ENCODE measurements around the gene MARF1.
A peak's percentile ranks its signal among the peaks of the same experiment; 100 is the strongest.
"Not testable (repeated sequence)": the region's sequence is repeated elsewhere in the genome, so short reads cannot be mapped to it uniquely, and the experiment has no call there.

MARF1 gene, protein sequence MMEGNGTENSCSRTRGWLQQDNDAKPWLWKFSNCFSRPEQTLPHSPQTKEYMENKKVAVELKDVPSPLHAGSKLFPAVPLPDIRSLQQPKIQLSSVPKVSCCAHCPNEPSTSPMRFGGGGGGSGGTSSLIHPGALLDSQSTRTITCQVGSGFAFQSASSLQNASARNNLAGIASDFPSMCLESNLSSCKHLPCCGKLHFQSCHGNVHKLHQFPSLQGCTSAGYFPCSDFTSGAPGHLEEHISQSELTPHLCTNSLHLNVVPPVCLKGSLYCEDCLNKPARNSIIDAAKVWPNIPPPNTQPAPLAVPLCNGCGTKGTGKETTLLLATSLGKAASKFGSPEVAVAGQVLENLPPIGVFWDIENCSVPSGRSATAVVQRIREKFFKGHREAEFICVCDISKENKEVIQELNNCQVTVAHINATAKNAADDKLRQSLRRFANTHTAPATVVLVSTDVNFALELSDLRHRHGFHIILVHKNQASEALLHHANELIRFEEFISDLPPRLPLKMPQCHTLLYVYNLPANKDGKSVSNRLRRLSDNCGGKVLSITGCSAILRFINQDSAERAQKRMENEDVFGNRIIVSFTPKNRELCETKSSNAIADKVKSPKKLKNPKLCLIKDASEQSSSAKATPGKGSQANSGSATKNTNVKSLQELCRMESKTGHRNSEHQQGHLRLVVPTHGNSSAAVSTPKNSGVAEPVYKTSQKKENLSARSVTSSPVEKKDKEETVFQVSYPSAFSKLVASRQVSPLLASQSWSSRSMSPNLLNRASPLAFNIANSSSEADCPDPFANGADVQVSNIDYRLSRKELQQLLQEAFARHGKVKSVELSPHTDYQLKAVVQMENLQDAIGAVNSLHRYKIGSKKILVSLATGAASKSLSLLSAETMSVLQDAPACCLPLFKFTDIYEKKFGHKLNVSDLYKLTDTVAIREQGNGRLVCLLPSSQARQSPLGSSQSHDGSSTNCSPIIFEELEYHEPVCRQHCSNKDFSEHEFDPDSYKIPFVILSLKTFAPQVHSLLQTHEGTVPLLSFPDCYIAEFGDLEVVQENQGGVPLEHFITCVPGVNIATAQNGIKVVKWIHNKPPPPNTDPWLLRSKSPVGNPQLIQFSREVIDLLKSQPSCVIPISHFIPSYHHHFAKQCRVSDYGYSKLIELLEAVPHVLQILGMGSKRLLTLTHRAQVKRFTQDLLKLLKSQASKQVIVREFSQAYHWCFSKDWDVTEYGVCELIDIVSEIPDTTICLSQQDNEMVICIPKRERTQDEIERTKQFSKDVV (N-terminal part only)

GRCh38 chr16:15643048-15643945 is at the start of gene MARF1:
MARF1 (minus strand) TSS chr16:15643154; CDS start chr16:15639233, 3,921 bp downstream.
- TF ChIP-seq, protein P1, sequence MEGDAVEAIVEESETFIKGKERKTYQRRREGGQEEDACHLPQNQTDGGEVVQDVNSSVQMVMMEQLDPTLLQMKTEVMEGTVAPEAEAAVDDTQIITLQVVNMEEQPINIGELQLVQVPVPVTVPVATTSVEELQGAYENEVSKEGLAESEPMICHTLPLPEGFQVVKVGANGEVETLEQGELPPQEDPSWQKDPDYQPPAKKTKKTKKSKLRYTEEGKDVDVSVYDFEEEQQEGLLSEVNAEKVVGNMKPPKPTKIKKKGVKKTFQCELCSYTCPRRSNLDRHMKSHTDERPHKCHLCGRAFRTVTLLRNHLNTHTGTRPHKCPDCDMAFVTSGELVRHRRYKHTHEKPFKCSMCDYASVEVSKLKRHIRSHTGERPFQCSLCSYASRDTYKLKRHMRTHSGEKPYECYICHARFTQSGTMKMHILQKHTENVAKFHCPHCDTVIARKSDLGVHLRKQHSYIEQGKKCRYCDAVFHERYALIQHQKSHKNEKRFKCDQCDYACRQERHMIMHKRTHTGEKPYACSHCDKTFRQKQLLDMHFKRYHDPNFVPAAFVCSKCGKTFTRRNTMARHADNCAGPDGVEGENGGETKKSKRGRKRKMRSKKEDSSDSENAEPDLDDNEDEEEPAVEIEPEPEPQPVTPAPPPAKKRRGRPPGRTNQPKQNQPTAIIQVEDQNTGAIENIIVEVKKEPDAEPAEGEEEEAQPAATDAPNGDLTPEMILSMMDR (IDR thresholded peaks at IDR 0.05; ENCODE audit: low read depth, low read length): peak; percentile 50
- peak; percentile 85 for DNase-seq (ENCODE audit: extremely low read depth, low read depth)

GRCh38 chr16:15692508-15692907 is 49.6 kb upstream of the MARF1 start:
- not testable (repeated sequence) for DNase-seq (ENCODE audit: extremely low read depth, low read depth)

- DNase-seq (ENCODE audit: extremely low read depth, low read depth): no peak
- TF ChIP-seq, protein P1 (IDR thresholded peaks at IDR 0.05; ENCODE audit: low read depth, low read length): no peak
Measured at GRCh38 chr16:15691046-15691445, 48.1 kb upstream of the MARF1 start.

- no peak for DNase-seq (ENCODE audit: extremely low read depth, low read depth)
- TF ChIP-seq, protein P1 (IDR thresholded peaks at IDR 0.05; ENCODE audit: low read depth, low read length): no peak
Measured at GRCh38 chr16:15690296-15690695, 47.3 kb upstream of the MARF1 start.

- no peak for DNase-seq (ENCODE audit: extremely low read depth, low read depth)
- TF ChIP-seq, protein P1 (IDR thresholded peaks at IDR 0.05; ENCODE audit: low read depth, low read length): no peak
Measured at GRCh38 chr16:15689290-15689689, 46.3 kb upstream of the MARF1 start.

- no peak for DNase-seq (ENCODE audit: extremely low read depth, low read depth)
Measured at GRCh38 chr16:15686287-15686686, 43.3 kb upstream of the MARF1 start.

More at GRCh38 chr16:15686287-15686686, 43.3 kb upstream of the MARF1 start:
- TF ChIP-seq, protein P1 (IDR thresholded peaks at IDR 0.05; ENCODE audit: low read depth, low read length): no peak

Data from AG09319 (cell line).